ENCODE measurements around the gene LCN15. TPM values are rescaled to one million over a fixed set of nuclear protein-coding genes. Genes with fewer than 3 reads are reported as not detected.
"Not testable (repeated sequence)": the region's sequence is repeated elsewhere in the genome, so short reads cannot be mapped to it uniquely, and the experiment has no call there.

Gene LCN15
- total and polyA plus RNA-seq, 2 experiments from 2014 or later = 0.76 to 0.90 TPM

- Mint-ChIP-seq H3K27me3 (ENCODE audit: insufficient read depth, low read depth, poor library complexity) (peaks cover 20% of the 10 kb centered on the region), H3K9me3 (no peaks in the 10 kb centered on the region), H3K36me3 (ENCODE audit: low read depth) (peaks cover 3% of the 10 kb centered on the region; the same call in 1 of the 3 replicates), H3K27ac (no peak overlapping the region), H3K4me3 (peak overlapping the region; percentile 71), H3K4me1 (peaks cover 5% of the 10 kb centered on the region)
- H3F3A ChIP-seq (replicated peaks; ENCODE audit: low read depth) = 0 out of 2 replicates have a peak, but pooled peaks cover 7% of the 10 kb centered on the region
- TF ChIP-seq ZNF114 (CRISPR knock-in tag; IDR thresholded peaks at IDR 0.05) (no peak), NANOG (IDR thresholded peaks at IDR 0.05; ENCODE audit: borderline replicate concordance) (no peak), CTCF (conservative IDR thresholded peaks at IDR 0.05; ENCODE audit: low read depth in 2 of 2) (no peak), JUNB (IDR thresholded peaks at IDR 0.05; ENCODE audit: unreplicated experiment) (no peak)
- no peak for DNase-seq (ENCODE audit: low spot score)
- H2AFZ ChIP-seq = no peak overlapping the region
- peak; percentile 6 for ATAC-seq
- peak overlapping the region; percentile 90 for H3K4me2 ChIP-seq
- peak overlapping the region; percentile 75 for H3K4me3 ChIP-seq
- H3K27me3 ChIP-seq (ENCODE audit: insufficient read depth) = peaks cover 13% of the 10 kb centered on the region
- peaks cover 11% of the 10 kb centered on the region for H4K20me1 ChIP-seq (replicated peaks; ENCODE audit: insufficient read depth)
- peaks cover 10% of the 10 kb centered on the region; the same call in 1 of the 2 replicates for H3K79me2 ChIP-seq (replicated peaks; ENCODE audit: insufficient read depth)
- no peaks in the 10 kb centered on the region for H3K9me2 ChIP-seq (ENCODE audit: insufficient read depth)
- peaks cover 4% of the 10 kb centered on the region; the same call in 1 of the 2 replicates for H3K4me1 ChIP-seq (ENCODE audit: insufficient read depth)
- no peak overlapping the region for H3K27ac ChIP-seq (ENCODE audit: low read depth)
- no peaks in the 10 kb centered on the region for H3K36me3 ChIP-seq (ENCODE audit: insufficient read depth)
Measured at GRCh38 chr9:136712690-136713544, 51.4 kb downstream of the LCN15 start.

GRCh38 chr9:136711751-136712689, 52.3 kb downstream of the LCN15 start, which contains the start of gene DIPK1B:
Gene DIPK1B (plus strand): TSS chr9:136712572. CDS start chr9:136712666, 94 bp downstream.
- TF ChIP-seq ZNF331 (CRISPR knock-in tag; IDR thresholded peaks at IDR 0.05; ENCODE audit: low read depth) = no peak
- no peak for TF ChIP-seq EZH2phosphoT487 (IDR thresholded peaks at IDR 0.05; ENCODE audit: unreplicated experiment)
- no peak for TF ChIP-seq ETS1 (IDR thresholded peaks at IDR 0.05)
- peak; percentile 79 for DNase-seq (ENCODE audit: low spot score)
- Mint-ChIP-seq H3K9me3 (no peaks in the 10 kb centered on the region), H3K36me3 (ENCODE audit: low read depth) (peaks cover 3% of the 10 kb centered on the region; the same call in 1 of the 3 replicates), H3K27me3 (ENCODE audit: insufficient read depth, low read depth, poor library complexity) (peaks cover 18% of the 10 kb centered on the region), H3K27ac (no peak within 1 kb of the TSS), H3K4me3 (peak within 1 kb of the TSS; percentile 75), H3K4me1 (peaks cover 5% of the 10 kb centered on the region)
- Histone ChIP-seq H3K36me3 (ENCODE audit: insufficient read depth) (no peaks in the 10 kb centered on the region), H3K27ac (ENCODE audit: low read depth) (no peak within 1 kb of the TSS), H3K4me1 (ENCODE audit: insufficient read depth) (peaks cover 4% of the 10 kb centered on the region; the same call in 1 of the 2 replicates), H3K79me2 (replicated peaks; ENCODE audit: insufficient read depth) (peaks cover 10% of the 10 kb centered on the region; the same call in 1 of the 2 replicates), H2AFZ (peak within 1 kb of the TSS; percentile 91; the same call in 1 of the 2 replicates), H3K9me2 (ENCODE audit: insufficient read depth) (no peaks in the 10 kb centered on the region), H3K4me2 (peak within 1 kb of the TSS; percentile 90), H3K4me3 (peak within 1 kb of the TSS; percentile 91), H4K20me1 (replicated peaks; ENCODE audit: insufficient read depth) (peaks cover 10% of the 10 kb centered on the region), H3K27me3 (ENCODE audit: insufficient read depth) (peaks cover 13% of the 10 kb centered on the region), H3F3A (replicated peaks; ENCODE audit: low read depth) (0 out of 2 replicates have a peak, but pooled peaks cover 7% of the 10 kb centered on the region)
- peak; percentile 74 for ATAC-seq

- not testable (repeated sequence) for H3F3A ChIP-seq (replicated peaks; ENCODE audit: low read depth); DNase-seq (ENCODE audit: low spot score); H2AFZ ChIP-seq; H3K36me3 ChIP-seq (ENCODE audit: insufficient read depth); H3K27ac ChIP-seq (ENCODE audit: low read depth); H3K4me1 ChIP-seq (ENCODE audit: insufficient read depth); H3K4me1 Mint-ChIP-seq; H3K27ac Mint-ChIP-seq; H3K9me2 ChIP-seq (ENCODE audit: insufficient read depth); H4K20me1 ChIP-seq (replicated peaks; ENCODE audit: insufficient read depth); ATAC-seq; H3K9me3 Mint-ChIP-seq; H3K36me3 Mint-ChIP-seq (ENCODE audit: low read depth)
- Histone ChIP-seq H3K4me3 (peak overlapping the region; percentile 91), H3K79me2 (replicated peaks; ENCODE audit: insufficient read depth) (peaks cover 10% of the 10 kb centered on the region; the same call in 1 of the 2 replicates), H3K4me2 (peak overlapping the region; percentile 88), H3K27me3 (ENCODE audit: insufficient read depth) (peaks cover 13% of the 10 kb centered on the region)
- Mint-ChIP-seq H3K27me3 (ENCODE audit: insufficient read depth, low read depth, poor library complexity) (peaks cover 16% of the 10 kb centered on the region), H3K4me3 (peak overlapping the region; percentile 75)
Measured at GRCh38 chr9:136711219-136711648, 53.1 kb downstream of the LCN15 start.
